ENCODE measurements around the gene RSPO4.

RSPO4 gene

DNA sequence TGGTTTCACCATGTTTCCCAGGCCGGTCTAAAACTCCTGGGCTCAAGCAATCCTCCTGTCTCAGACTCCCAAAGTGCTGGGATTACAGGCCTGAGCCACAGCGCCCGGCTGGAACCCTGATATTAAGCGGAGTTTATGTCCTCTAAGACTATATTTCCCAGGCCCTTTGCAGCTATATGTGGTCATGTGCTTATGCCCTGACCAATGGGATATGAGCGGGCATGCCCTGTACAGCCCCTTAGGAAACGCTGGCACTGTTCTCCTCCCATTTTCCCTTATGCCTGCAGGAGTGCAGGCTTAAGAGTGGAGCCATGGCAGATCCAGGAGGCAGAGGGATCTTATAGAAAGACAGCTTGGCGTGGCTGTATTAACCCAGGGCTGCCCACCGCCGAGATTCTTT, 29.9 kb downstream of the RSPO4 start:
- FAIRE-seq (no peak), DNase-seq (ENCODE audit: extremely low spot score, insufficient read length, low read depth) (no peak)

DNA sequence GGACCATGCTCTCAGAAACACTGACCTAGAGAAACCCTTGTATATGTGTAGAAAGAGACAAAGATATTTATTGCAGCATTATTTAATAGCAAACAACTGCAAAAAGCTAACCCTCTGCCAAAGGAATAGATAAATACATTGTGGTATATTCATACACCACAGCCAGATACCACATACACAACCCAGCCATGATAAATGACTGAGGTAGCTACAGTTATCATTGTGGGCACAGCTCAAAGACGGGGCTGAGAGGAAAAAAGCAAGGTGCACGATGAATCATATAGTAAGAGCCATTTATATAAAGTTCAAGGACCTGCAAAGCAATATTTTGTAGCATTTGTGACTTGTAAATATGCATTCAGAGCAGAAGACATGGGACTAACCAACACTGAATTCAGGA, 30.8 kb downstream of the RSPO4 start:
- DNase-seq (ENCODE audit: extremely low spot score, insufficient read length, low read depth) (no peak), FAIRE-seq (no peak)

DNA sequence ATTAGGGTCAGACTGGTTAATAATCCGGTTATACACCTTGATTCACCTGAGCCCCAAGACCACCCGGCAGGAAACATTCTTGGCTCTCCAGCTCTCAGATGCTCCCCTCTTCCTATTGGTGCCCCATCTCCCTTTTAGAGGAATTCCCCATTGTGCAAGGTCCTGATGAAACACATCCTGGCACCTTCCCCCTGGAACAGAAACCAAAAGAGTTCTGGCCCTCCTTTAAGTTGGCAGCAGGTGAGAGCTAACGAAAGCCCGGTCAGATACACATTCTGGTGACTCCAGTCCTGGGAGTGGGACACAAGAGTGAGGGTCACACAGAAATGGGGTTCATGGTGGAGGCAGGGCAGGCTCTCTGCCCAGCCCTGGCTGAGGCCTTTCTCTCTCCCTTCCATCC, 32.2 kb downstream of the RSPO4 start:
- FAIRE-seq, result no peak
- DNase-seq (ENCODE audit: extremely low spot score, insufficient read length, low read depth), result no peak

DNA sequence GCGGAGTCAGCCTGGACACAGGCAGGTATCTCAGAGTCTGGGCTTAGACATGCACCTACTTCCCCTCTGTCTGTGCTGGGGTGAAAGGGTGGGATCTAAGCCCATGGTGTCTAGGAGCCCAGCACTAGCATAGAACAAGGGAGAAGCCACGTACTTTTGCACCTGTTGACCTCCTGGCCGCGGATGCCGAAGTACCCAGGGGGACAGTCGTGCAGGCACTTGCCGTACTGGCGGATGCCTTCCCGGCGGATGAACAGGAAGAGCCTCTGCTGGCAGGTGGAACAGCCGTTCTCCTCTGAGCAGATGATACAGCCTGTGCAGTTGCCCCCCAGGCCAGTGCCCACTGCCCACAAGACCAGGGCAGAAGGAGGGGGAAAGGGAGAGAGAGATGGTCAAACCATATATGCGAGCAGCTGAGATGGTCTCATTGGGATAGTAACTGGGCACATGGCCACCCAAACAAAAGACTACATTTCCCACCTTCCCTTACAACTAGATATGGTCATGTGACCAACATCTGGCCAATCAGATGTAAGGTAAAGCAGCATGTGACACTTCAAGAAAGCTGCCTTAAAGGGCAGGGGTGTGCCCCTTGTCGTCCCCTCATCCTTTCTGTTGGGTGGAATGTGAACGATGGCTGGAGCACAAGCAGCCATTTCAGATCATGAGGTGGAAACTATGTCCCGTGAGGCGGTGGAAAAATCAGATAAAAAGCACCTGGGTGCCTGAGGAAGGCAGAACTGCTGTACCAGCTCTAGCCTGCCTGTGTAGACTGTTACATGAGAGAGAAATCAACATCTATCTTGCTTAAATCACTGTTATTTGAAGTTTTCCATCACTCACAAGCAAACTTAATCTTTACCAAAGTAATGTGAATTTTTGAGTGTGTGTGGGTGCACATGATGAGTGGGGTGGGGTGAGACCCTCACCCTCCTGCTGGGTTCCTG, 34.0 kb downstream of the RSPO4 start:
- no peak for DNase-seq (ENCODE audit: extremely low spot score, insufficient read length, low read depth)
- no peak for FAIRE-seq

DNA sequence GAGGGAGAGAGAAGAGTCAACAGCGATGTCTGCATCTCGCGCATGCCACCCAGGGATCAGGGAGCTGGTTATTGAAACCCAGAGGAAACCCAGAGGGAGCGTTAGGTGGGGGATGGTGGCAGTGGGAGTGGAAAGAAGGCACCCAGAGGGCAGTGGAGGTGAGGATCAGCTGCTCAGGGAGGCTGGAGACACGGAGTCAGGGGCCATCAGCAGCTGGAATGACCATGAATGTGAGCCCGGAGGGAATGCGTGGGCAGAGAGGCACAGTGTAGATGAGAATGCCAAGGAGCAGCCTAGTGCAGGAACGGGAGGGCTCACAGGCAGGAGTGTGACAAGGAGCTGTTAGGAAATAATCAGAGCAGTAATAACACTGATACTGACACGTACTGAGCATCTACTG, 36.2 kb downstream of the RSPO4 start:
- DNase-seq (ENCODE audit: extremely low spot score, insufficient read length, low read depth) (no peak), FAIRE-seq (no peak)

DNA sequence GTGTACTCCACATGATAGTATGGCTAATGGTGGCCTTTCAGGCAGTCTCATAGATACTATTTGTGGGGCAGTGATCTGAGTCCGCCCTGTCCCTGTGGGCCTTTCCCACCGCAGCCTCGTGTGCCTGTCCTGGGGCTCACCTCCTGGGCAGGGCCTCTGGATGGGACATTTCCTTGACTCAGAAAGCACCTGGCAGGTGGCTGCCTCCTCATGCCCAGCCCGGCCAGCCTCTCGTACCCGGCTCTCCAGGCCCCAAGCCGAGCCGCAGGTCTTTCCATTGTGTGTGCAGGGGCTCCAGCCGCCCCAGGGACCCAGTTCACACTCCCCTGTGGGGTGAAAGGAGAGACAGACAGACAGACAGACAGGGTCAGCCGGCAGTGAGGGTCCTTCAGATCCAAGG, 38.3 kb downstream of the RSPO4 start:
- DNase-seq (ENCODE audit: extremely low spot score, insufficient read length, low read depth), result no peak
- FAIRE-seq, result no peak

DNA sequence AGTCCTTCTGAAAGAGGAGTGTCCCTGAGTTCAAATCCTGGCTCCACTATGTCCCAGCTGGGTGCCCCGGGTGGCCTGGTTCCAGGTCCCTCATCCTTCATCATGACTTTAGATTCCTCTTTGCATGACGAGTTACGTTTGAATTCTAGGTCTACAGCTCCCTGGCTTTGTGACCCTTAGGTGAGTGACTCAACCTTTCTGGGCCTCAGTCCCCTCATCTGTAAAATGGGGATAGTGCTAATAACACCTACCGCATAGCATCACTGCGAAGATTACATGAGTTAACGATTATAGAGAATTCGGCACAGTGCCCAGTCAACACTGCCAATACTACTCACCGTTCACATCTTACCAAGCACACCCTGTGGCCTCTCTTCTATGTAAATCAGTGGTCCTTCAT, 39.4 kb downstream of the RSPO4 start:
- DNase-seq (ENCODE audit: extremely low spot score, insufficient read length, low read depth) (no peak), FAIRE-seq (no peak)

DNA sequence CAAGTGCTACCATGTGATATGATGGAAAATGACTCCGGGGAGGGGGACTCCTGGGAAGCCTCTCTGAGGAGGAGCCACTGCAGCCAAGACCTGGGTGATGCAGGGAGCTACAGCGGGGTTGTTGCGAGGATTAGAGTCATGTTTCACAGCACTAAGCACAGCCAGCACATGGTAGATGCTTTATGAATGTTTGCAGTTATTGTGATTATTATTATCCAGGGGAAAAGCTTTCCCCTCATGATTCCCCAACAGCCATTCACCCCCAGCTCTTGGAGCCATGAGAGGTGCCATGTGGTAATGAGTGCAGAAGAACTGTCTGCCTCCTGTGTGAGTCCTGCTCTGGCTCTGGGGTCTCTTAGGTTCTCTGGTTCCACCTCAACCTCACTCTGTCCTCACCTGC, 39.9 kb downstream of the RSPO4 start:
- FAIRE-seq (no peak), DNase-seq (ENCODE audit: extremely low spot score, insufficient read length, low read depth) (no peak)

DNA sequence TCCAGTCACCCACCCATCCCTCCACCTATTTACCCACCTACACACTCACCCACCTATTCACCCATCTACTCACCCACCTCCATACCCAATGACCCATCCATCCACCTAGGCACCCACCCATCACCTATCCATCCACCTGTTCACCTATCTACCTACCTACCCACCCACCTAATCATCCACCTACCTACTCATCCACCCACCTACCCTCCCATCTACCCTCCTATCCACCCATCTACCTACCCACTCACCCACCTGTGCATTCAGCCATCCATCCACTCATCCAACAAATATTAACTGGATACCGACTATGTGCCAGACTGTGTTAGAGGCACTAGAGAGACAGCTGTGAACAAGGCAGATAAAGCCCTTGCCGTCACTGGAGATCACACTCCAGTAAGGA, 40.3 kb downstream of the RSPO4 start:
- FAIRE-seq (no peak), DNase-seq (ENCODE audit: extremely low spot score, insufficient read length, low read depth) (no peak)

DNA sequence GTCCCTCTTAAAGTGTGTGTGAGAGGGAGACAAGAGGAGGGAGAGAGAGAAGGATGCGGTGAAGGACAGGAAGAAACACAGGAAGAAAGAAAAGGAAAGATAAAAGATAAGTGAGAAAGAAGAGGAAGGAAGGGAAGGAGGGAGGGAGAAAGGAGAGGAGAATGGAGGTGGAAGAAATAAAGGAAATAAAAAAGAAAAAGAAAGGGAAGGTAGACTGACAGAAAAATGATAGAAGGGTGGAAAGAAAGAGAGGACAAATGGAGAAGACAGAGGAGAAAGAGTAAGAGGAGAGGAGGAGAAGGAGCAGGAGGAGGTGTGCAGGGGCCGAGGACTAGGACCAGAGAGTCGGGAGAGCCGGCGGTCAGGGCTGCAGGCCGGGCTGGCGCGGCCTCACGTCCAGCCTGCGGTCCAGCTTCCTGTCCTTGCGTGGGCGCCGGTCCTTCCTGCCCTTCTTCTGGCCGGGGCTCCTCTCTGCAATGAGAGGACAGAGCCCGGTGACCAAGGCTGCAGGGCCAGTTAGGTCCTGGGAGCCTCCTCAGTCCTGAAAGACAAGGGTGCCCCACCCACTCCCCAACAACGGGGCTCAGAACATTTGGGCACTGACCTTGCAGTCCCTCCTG, 42.0 kb downstream of the RSPO4 start:
- no peak for FAIRE-seq
- no peak for DNase-seq (ENCODE audit: extremely low spot score, insufficient read length, low read depth)

DNA sequence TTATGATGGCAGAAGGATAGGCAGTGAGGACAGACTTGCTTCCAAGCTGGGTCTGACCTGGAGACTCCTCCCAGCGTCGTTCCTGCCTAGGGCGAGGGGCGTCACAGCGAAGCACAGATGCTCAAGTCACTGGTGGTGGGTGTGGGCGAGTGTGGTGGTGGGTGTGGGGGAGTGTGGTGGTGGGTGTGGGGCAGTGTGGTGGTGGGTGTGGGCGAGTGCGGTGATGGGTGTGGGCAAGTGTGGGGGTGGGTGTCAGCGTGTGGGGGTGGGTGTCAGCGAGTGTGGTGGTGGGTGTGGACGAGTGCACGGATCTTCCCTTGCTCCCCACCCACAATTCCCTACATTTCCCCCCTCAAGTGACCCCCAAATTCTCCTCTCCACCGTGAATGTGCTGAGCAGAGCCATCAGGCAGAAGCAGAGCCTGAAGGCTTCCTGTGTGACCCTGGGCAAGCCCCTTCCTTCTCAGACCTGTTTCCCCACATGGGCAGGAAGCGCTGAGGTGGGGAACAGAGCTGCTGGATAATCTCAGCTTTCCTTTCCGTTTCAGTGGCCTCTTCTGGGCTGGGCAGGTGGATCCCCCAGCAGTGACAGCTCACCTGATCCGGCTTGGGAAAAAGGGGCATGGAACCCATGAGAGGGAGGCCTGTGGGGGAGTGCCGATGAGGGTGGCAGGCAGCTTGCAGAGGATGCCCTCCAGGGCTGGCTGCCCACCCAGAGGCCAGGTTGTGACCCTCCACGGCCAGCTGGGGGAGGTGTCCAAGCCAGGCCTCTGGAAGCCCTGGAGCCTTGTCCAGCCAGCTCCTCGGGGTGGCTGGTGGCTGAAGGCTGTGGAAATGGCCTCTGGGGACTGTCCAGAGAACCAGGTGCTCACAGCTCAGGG, 42.9 kb downstream of the RSPO4 start:
- no peak for FAIRE-seq
- DNase-seq (ENCODE audit: extremely low spot score, insufficient read length, low read depth), result no peak

DNA sequence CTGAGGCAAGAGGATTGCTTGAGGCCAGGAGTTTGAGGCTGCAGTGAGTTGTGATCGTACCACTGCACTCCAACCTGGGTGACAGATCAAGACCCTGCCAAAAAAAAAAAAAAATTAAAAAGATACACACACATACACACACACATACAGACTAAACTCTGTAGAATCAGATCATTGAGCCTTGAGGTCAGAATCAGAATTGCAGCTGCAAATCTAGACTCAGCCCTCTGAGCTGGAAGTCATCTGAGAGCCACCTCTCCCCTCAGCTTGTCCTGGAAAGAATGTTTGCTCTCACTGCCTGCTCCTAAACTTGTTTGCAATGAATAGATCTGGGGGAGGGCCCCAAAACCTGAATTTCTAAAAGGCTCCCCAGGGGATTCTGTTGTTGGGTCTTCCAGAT, 44.6 kb downstream of the RSPO4 start:
- no peak for FAIRE-seq
- no peak for DNase-seq (ENCODE audit: extremely low spot score, insufficient read length, low read depth)

DNA sequence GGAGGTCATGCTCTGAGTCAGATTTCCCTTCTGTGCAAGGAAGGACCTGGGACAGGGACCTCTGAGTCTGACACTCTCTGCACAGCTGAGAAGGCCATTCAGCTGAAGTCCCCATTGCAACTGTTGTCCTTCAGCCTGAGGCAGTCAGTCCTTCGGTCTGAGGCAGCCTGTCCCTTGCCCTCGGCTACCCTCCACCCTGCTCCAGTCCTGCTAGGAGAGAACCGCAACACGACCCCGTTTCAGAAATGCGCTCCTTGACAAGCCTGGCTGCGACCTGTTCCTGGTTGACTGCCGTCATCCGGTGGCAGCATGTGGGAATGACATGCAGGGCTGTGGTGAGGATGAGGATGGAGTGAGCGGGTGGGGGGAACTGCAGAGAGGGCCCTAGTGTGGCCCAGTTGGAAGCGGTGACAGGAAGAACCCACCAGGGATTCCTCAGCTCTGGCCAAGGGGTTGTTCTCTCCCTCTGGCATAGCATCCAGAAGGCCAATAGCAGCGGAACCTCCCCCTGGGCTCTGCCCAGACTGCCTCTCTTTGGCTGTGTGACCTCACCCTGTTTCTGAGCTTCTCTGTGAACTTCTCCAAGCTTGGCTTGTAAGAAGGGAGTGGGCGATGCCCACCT, 45.7 kb downstream of the RSPO4 start:
- peak; percentile 72 for DNase-seq (ENCODE audit: extremely low spot score, insufficient read length, low read depth)
- FAIRE-seq, result peak; percentile 83

DNA sequence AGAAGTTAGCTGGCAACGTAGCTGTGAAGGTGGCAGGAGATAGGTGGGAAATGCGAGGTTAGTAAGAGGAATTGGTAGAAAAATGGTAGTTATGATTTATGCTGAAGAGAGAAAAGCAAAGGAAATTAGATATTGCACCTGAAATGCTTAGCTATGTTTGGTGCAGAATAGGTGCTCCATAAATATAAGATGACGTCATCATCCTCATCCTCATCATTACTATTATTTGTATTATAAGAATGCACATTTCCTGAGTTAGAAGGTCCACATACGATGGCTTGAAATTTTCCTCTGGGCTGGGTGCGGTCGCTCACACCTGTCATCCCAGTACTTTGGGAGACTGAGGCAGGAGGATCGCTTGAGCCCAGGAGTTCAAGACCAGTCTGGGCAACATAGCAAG, 46.5 kb downstream of the RSPO4 start:
- DNase-seq (ENCODE audit: extremely low spot score, insufficient read length, low read depth) (no peak), FAIRE-seq (no peak)

DNA sequence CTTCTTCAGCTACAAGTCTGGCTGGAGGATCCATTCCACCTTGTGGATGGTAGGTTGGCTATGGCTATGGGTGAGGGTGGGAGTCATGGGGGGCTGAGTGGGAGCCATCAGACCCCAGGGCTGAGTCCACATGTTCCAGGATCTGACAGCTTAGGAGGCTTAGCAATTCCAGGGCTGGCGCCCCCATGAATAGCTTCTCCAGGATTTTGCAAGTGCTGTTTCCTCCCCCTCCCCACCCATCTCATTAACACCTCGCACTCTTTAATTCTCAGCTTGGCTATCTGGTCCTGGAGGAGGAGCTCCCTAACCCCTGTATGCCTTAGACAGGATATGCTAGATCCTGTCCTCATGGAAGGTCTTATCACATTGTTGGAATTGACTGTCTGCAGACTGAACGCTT, 47.0 kb downstream of the RSPO4 start:
- no peak for FAIRE-seq

DNA sequence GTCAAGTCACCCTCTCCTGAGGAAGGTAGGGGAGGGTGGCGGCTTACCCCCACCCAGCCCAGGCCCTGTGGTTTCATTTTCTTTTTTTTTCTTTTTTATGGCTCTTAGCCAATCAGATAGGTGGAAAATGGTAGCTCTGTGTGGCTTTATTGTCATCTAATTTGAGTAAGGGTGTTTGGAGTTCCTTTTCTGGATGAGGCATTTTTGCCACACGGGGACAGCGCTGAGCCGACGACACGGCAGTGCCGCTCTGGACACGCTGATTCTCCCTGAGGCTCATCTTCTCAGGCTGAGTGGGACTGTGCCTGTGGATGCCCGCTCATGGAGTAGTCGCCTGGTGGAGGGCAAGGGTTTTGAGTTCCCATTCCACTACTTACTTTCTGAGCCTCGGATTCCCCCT, 48.4 kb downstream of the RSPO4 start:
- no peak for DNase-seq (ENCODE audit: extremely low spot score, insufficient read length, low read depth)
- FAIRE-seq, result no peak

More for the DNA sequence above, 47.0 kb downstream of the RSPO4 start:
- no peak for DNase-seq (ENCODE audit: extremely low spot score, insufficient read length, low read depth)

DNA sequence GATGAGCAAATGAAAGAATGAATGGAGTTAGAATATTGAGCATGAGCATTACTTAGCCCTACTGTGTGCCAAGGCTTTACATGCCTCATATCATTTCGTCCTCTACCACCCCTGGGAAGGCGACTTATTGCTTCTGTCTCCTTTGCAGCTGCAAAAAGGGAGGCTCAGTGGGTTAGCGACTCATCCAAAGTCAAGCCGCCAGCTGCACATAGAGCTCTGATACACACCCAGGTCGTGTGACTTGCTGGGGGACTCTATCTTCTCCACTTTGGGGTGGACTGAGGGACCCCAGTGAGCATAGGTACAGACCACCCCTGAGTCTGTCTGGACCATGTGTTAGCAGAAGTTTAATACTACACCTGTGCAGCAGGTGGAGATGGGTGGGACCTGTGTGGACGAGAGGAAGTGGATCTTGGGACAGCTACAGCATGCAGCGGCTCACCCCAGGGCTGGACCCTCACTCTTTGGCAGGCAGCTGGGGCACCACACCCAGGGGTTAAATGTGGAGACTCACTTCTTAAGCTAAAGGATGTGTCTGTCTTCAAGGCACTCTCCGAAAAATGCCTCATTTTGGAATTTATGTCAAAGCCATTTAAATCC, 49.8 kb downstream of the RSPO4 start:
- no peak for FAIRE-seq
- DNase-seq (ENCODE audit: extremely low spot score, insufficient read length, low read depth), result no peak

DNA sequence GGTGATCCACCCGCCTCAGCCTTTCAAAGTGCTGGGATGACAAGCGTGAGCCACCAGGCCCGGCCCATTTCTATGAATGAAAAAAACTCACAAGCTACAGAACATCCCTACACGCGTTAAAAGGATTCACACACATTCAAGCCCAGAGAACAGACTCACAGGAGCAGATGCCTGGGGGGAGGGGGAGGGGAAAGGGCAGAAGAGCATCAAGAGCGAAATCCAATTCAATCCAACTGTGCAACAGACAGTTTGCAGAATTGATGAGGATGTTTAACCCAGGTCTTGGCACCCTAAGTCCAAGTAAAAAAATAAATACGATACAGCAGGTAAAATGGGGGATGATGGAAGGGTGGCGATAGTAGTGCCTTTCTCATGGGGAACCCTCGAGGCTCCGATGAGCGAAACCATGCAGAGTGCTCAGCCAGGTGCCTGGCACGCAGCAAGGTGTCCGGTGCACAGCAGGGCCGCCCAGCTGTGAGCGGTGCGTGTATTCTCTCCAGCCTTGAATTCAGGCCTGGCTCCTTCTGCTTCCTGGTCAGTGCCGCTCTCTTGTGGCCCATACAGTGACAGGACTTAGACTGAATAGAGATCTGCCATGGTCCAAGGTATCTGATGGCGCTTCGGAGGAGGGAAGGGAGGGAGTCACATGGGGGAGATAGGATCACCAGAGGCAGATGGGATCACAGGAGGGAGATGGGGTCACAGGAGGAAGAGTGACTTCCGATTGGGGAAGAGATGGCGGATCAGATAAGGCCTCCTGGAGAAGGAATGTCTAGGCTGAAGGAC, 50.5 kb downstream of the RSPO4 start:
- DNase-seq (ENCODE audit: extremely low spot score, insufficient read length, low read depth), result no peak
- FAIRE-seq, result no peak

DNA sequence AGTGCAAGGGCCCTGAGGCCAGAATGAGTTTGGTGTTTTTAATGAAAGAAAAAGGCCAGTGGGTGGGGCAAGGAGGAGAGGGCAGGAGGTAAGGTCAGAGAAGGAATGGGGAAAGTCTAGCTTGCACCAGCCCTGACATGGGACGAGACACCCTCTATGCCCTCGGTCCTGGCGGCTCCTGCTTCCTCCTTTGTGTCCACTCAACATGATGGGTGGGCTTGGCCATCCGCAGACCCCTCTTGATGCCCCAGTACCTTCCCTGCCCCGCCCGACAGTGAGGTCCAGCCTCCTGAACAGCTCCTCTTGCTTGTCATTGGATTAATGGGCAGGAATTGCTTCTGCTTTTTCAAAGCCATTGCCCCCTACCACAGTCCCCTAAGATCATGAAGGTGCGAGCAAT, 52.4 kb downstream of the RSPO4 start:
- DNase-seq (ENCODE audit: extremely low spot score, insufficient read length, low read depth) (no peak), FAIRE-seq (no peak)
